Ovary (tissue), 9 donors: ENCODE measurements around the gene KRTAP5-1. TPM values are rescaled to one million over a fixed set of nuclear protein-coding genes. Genes with fewer than 3 reads are reported as not detected.
A peak's percentile ranks its signal among the peaks of the same experiment; 100 is the strongest.

ENCODE experiments used
- DNase-seq, 5 donors: peaks; one replicate each; pipeline ENCODE4 v3.0.0-alpha.2; 2019 to 2020
- H3K27ac ChIP-seq, 2 donors: fragments of 200-600 bp; one replicate each; pipeline versions ENCODE4 v1.5.1 to v1.8.0; 2019 to 2022
- H3K27me3 ChIP-seq: fragments of 200-600 bp; one replicate; pipeline ENCODE4 v1.8.0; 2022
- H3K36me3 ChIP-seq: fragments of 200-600 bp; sonication (generic); one replicate; pipeline ENCODE4 v1.5.1; 2019
- H3K4me1 ChIP-seq: one replicate; pipeline ENCODE4 v1.8.1; 2013; ENCODE audit warnings: mild to moderate bottlenecking, moderate library complexity; ENCODE audit not compliant: insufficient read depth
- H3K4me3 ChIP-seq: fragments of 200-600 bp; sonication (generic); one replicate; pipeline ENCODE4 v1.5.1; 2017
- H3K9me3 ChIP-seq, 2 donors: fragments of 200-600 bp in 1 of 2; sonication (generic) in 1 of 2; one replicate each; pipeline versions ENCODE4 v1.5.1 to v1.8.1; 2013 to 2019; ENCODE audit warnings: mild to moderate bottlenecking in 1 of 2, moderate library complexity in 1 of 2
- CTCF ChIP-seq, 3 donors: fragments of 450-650 bp in 2 of 3; fragments of 200-600 bp in 1 of 3; IDR thresholded peaks; one replicate each; pipeline versions ENCODE4 v1.5.1 to v1.8.0; 2016 to 2022; ENCODE audit warnings: antibody characterized with exemption in 3 of 3, mild to moderate bottlenecking in 1 of 3
- EP300 ChIP-seq: sonication (generic); formaldehyde crosslinking; IDR thresholded peaks from one replicate; pipeline ENCODE4 v1.6.1; 2017; ENCODE audit warnings: antibody characterized with exemption
- POLR2A ChIP-seq: fragments of 450-650 bp; IDR thresholded peaks from one replicate; pipeline ENCODE4 v1.6.1; 2017; ENCODE audit warnings: antibody characterized with exemption, mild to moderate bottlenecking, moderate library complexity
- WGBS, 3 donors: extraction: QIAGEN DNeasy Blood & Tissue Kit in 1 of 3; methylation state at CpG; one replicate each; pipeline versions ENCODE4 v1.1.5 to v1.1.7; 2013 to 2017; 5-methylcytosine and 5-hydroxymethylcytosine counted together
- intact Hi-C, 4 donors: fragments of 100-400 bp; cut with DNase I; formaldehyde crosslinking; loops; one replicate each; pipeline versions ENCODE4 v1.11.0 to v1.15.1; 2022 to 2023
- polyA plus RNA-seq, 2 donors: library from polyadenylated mRNA; stranded (reverse); fragments of 200-250 nt in 1 of 2; fragments of 350-450 nt in 1 of 2; fragmentation: Illumina TruSeq in 1 of 2; extraction: RNeasy Lipid Tissue Mini Kit (QIAGEN cat#74804) in 1 of 2; gene quantifications; one replicate each; pipeline ENCODE4 v1.2.3, GENCODE V29; 2013 to 2014
- total RNA-seq, 7 donors: library from RNA; depleted of rRNA in 2 of 7; stranded (reverse); fragments of >200 nt in 2 of 7; fragmentation: NEBNext Ultra II Directional in 3 of 7; extraction: Animal tissue kit (Norgen Biotek cat#: 25700) in 3 of 7; gene quantifications; one replicate each; pipeline versions ENCODE4 v1.1.0 to v1.2.4, GENCODE V29; 2016 to 2023
- donor health status: DM: no; HTN: no; CAD: no; lungs with moderate emphysema.
- donor health status: DM: no; HTN: no; CAD: no.
- donor health status: Bipolar disorder and iron deficiency.
- donor health status: DM: yes; HTN: yes; CAD: no.
- donor health status: DM: no; HTN: no; CAD: no.
- donor health status: DM: yes; HTN: yes; CAD: no.

The KRTAP5-1 gene
- total and polyA plus RNA-seq, 9 donors, result not detected

DNA sequence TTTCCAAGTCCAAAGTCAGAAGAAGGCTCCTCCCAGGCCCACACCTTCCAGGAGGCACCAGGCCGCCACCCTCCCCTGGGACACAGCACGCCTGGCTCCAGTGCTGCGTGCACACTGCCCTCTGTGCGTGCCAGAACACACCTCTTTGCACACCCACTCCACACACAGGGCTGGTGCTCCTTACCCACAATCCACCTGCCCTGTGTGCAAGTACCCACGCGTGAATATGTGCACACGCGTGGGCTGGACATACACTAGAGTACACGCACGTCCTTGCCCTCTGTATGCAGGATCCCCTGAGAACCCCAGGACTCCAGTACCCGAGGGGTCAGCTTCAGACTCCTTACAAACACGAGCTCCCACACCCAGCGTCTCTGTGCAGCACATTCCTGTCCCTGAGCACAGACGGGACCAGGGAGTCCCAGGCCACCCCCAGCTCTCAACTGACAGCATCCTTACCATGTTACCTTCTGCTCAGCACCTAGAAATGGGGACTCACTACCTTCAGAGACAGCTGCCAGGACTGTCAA is 15.8 kb downstream of the KRTAP5-1 start:
- no peak for TF ChIP-seq CTCF (IDR thresholded peaks at IDR 0.05)
- TF ChIP-seq POLR2A, result no peak
- no peak for TF ChIP-seq EP300
- H3K27me3 ChIP-seq, result no peaks in the 10 kb centered on the region
- H3K9me3 ChIP-seq, result no peaks in the 10 kb centered on the region
- no peak overlapping the region for H3K4me3 ChIP-seq
- WGBS, 3 donors, result 63 to 73% (median 65%) methylated on average over 14 of the region's 14 CpGs
- no peaks in the 10 kb centered on the region for H3K36me3 ChIP-seq
- no peaks in the 10 kb centered on the region for H3K4me1 ChIP-seq
- H3K27ac ChIP-seq, result no peak overlapping the region
- intact Hi-C loops, result no loop called here
- no peak for DNase-seq

DNA sequence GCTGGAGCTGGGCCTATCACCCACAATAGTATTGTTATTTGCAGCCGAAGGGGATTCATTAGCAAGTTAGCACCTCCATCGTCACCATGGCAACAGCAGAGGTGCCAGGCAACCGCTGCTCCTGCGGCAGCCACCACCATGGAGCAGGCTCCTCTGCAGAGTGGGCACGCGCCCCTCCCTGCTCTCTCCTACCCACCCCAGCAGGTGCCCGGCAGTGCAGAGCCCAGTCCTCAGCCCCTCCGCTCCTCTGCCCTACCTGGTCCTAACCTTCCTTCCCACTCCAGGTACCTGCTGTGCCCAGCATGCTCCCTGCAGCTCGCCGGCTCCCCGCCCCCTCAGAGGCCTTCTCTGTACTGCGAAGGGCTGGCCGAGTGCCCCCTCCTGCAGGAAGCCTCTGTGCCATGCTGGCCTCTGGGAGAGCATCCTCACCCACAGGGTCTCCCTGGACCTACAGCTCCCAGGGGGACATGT is 16.6 kb downstream of the KRTAP5-1 start:
- no peak for TF ChIP-seq CTCF (IDR thresholded peaks at IDR 0.05)
- TF ChIP-seq POLR2A, result no peak
- TF ChIP-seq EP300, result no peak
- WGBS, 3 donors, result 51 to 57% (median 54%) methylated on average over 13 of the region's 13 CpGs
- peak in 1 of 5 donors; percentile 12 for DNase-seq
- no peaks in the 10 kb centered on the region for H3K4me1 ChIP-seq
- H3K27ac ChIP-seq, result no peak overlapping the region
- no peaks in the 10 kb centered on the region for H3K27me3 ChIP-seq
- no peaks in the 10 kb centered on the region for H3K36me3 ChIP-seq
- H3K9me3 ChIP-seq, result no peaks in the 10 kb centered on the region
- intact Hi-C loops, result no loop called here
- no peak overlapping the region for H3K4me3 ChIP-seq

DNA sequence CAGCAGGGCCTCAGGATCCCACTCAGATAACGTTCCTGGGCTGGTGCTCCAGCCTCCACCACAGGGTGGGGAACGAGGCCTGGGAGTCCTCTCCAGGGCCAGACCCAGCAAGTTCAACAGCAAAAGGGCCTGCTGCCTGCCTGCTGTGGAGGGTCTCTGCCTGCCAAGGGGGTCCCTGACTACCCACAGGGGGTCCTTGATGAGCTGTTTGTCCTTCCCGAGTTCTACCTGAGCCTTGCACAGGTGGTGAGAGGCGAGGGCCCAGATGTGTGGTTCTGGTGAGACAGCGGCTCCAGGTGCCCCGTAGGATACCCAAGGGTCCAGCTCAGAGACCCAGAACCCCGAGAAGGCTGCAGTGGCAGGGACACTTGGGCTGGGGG is 17.4 kb downstream of the KRTAP5-1 start:
- Histone ChIP-seq H3K4me1 (no peaks in the 10 kb centered on the region), H3K9me3 (no peaks in the 10 kb centered on the region), H3K27ac (no peak overlapping the region), H3K4me3 (no peak overlapping the region), H3K36me3 (no peaks in the 10 kb centered on the region), H3K27me3 (no peaks in the 10 kb centered on the region)
- DNase-seq, result no peak
- WGBS, 3 donors, result 64 to 76% (median 74%) methylated on average over 4 to 7 of the region's 7 CpGs
- TF ChIP-seq POLR2A (no peak), EP300 (no peak), CTCF (IDR thresholded peaks at IDR 0.05) (no peak)
- intact Hi-C loops, result no loop called here

DNA sequence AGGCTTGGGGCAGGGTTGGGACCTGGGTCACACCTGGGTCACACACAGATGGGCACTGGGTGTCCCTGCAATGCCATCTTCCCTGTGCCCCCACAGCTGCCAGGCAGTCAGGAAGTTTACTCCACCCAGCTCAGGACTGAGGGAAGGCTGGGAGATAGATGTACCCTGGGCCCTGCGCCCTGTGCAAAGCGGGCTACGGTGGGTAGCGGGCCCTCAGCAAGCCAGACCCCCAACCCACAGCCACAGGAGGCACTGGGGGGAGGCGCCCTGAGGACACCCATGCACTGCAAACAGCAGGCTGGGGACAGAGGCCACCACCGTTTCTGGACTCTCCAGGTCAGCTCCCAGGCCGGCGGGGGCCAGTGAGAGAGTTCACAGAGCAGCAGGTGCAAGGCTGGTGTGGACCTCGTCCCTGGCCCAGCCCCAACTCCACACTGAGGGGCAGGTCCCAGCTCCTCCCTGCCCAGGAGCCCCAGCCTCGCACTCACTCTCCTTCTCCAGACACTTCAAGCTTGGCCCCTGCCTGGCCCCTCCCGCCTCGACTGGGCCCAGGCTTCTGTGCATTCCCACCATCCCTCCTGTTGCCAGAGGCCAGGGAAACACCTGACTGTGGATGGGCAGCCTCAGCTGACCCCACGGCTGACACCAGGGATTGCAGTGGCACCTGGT is 17.9 kb downstream of the KRTAP5-1 start:
- no peak overlapping the region for H3K27ac ChIP-seq
- intact Hi-C loops, result no loop called here
- no peaks in the 10 kb centered on the region for H3K4me1 ChIP-seq
- no peaks in the 10 kb centered on the region for H3K9me3 ChIP-seq
- no peak for DNase-seq
- H3K27me3 ChIP-seq, result no peaks in the 10 kb centered on the region
- 73 to 80% (median 74%) methylated on average over 13 of the region's 13 CpGs for WGBS, 3 donors
- no peaks in the 10 kb centered on the region for H3K36me3 ChIP-seq
- H3K4me3 ChIP-seq, result no peak overlapping the region
- TF ChIP-seq CTCF (IDR thresholded peaks at IDR 0.05) (no peak), EP300 (no peak), POLR2A (no peak)
